ENCODE results near the gene UBXN4.

UBXN4 gene

GRCh38 chr2:135741043-135741394 is 636 bp upstream of the UBXN4 start:
- H3K4me3 Mint-ChIP-seq: no peak overlapping the region
- peaks cover 4% of the 10 kb centered on the region for H3K9me3 Mint-ChIP-seq
- no peak overlapping the region for H3K27ac Mint-ChIP-seq

GRCh38 chr2:135742325-135742757 is 686 bp downstream of the UBXN4 start:
- H3K36me3 Mint-ChIP-seq (ENCODE audit: low read depth): peaks cover 31% of the 10 kb centered on the region
- H3K27ac Mint-ChIP-seq: peak overlapping the region; percentile 99
- H3K4me1 Mint-ChIP-seq (ENCODE audit: low read depth): peaks cover 26% of the 10 kb centered on the region
- H3K27me3 Mint-ChIP-seq (ENCODE audit: low read depth): no peaks in the 10 kb centered on the region
- DNase-seq (ENCODE audit: low spot score): peak; percentile 43
- H3K4me3 Mint-ChIP-seq: peak overlapping the region; percentile 95
- peaks cover 4% of the 10 kb centered on the region for H3K9me3 Mint-ChIP-seq

More at GRCh38 chr2:135741043-135741394, 636 bp upstream of the UBXN4 start:
- DNase-seq (ENCODE audit: low spot score): no peak
- Mint-ChIP-seq H3K4me1 (ENCODE audit: low read depth) (peaks cover 17% of the 10 kb centered on the region), H3K27me3 (ENCODE audit: low read depth) (no peaks in the 10 kb centered on the region), H3K36me3 (ENCODE audit: low read depth) (peaks cover 21% of the 10 kb centered on the region)

GRCh38 chr2:135743860-135744259 is 2.2 kb downstream of the UBXN4 start:
- Mint-ChIP-seq H3K4me1 (ENCODE audit: low read depth) (peaks cover 26% of the 10 kb centered on the region), H3K4me3 (peak overlapping the region; percentile 70), H3K27ac (peak overlapping the region; percentile 36), H3K9me3 (peaks cover 4% of the 10 kb centered on the region), H3K36me3 (ENCODE audit: low read depth) (peaks cover 37% of the 10 kb centered on the region), H3K27me3 (ENCODE audit: low read depth) (no peaks in the 10 kb centered on the region)
- no peak for DNase-seq (ENCODE audit: low spot score)

GRCh38 chr2:135744760-135745314 is 3.2 kb downstream of the UBXN4 start:
- peak; percentile 21 for DNase-seq (ENCODE audit: low spot score)
- H3K9me3 Mint-ChIP-seq: peaks cover 4% of the 10 kb centered on the region
- H3K4me1 Mint-ChIP-seq (ENCODE audit: low read depth): peaks cover 30% of the 10 kb centered on the region
- H3K36me3 Mint-ChIP-seq (ENCODE audit: low read depth): peaks cover 45% of the 10 kb centered on the region
- no peaks in the 10 kb centered on the region for H3K27me3 Mint-ChIP-seq (ENCODE audit: low read depth)
- no peak overlapping the region for H3K27ac Mint-ChIP-seq
- peak overlapping the region; percentile 70 for H3K4me3 Mint-ChIP-seq

- H3K27me3 Mint-ChIP-seq (ENCODE audit: low read depth): no peaks in the 10 kb centered on the region
- H3K27ac Mint-ChIP-seq: no peak overlapping the region
- no peak overlapping the region for H3K4me3 Mint-ChIP-seq
- peaks cover 4% of the 10 kb centered on the region for H3K9me3 Mint-ChIP-seq
- peaks cover 30% of the 10 kb centered on the region for H3K4me1 Mint-ChIP-seq (ENCODE audit: low read depth)
- no peak for DNase-seq (ENCODE audit: low spot score)
- peaks cover 50% of the 10 kb centered on the region for H3K36me3 Mint-ChIP-seq (ENCODE audit: low read depth)
Measured at GRCh38 chr2:135745545-135745944, 3.9 kb downstream of the UBXN4 start.

- H3K36me3 Mint-ChIP-seq (ENCODE audit: low read depth): peaks cover 67% of the 10 kb centered on the region
- H3K27ac Mint-ChIP-seq: no peak overlapping the region
- no peaks in the 10 kb centered on the region for H3K27me3 Mint-ChIP-seq (ENCODE audit: low read depth)
- no peak overlapping the region for H3K4me3 Mint-ChIP-seq
- no peaks in the 10 kb centered on the region for H3K4me1 Mint-ChIP-seq (ENCODE audit: low read depth)
- DNase-seq (ENCODE audit: low spot score): no peak
- peaks cover 20% of the 10 kb centered on the region for H3K9me3 Mint-ChIP-seq
Measured at GRCh38 chr2:135755573-135755972, 13.9 kb downstream of the UBXN4 start.

- no peak for DNase-seq (ENCODE audit: low spot score)
- Mint-ChIP-seq H3K4me3 (no peak overlapping the region), H3K4me1 (ENCODE audit: low read depth) (no peaks in the 10 kb centered on the region)
Measured at GRCh38 chr2:135756692-135757091, 15.0 kb downstream of the UBXN4 start.

GRCh38 chr2:135762022-135762421 is 20.4 kb downstream of the UBXN4 start:
- Mint-ChIP-seq H3K4me3 (no peak overlapping the region), H3K4me1 (ENCODE audit: low read depth) (no peaks in the 10 kb centered on the region), H3K27me3 (ENCODE audit: low read depth) (no peaks in the 10 kb centered on the region), H3K27ac (no peak overlapping the region), H3K36me3 (ENCODE audit: low read depth) (peaks cover 58% of the 10 kb centered on the region), H3K9me3 (peaks cover 3% of the 10 kb centered on the region)
- DNase-seq (ENCODE audit: low spot score): no peak

More at GRCh38 chr2:135756692-135757091, 15.0 kb downstream of the UBXN4 start:
- peaks cover 20% of the 10 kb centered on the region for H3K9me3 Mint-ChIP-seq
- no peak overlapping the region for H3K27ac Mint-ChIP-seq
- peaks cover 73% of the 10 kb centered on the region for H3K36me3 Mint-ChIP-seq (ENCODE audit: low read depth)
- no peaks in the 10 kb centered on the region for H3K27me3 Mint-ChIP-seq (ENCODE audit: low read depth)

- H3K4me3 Mint-ChIP-seq: no peak overlapping the region
- no peaks in the 10 kb centered on the region for H3K4me1 Mint-ChIP-seq (ENCODE audit: low read depth)
- H3K27ac Mint-ChIP-seq: no peak overlapping the region
- no peaks in the 10 kb centered on the region for H3K27me3 Mint-ChIP-seq (ENCODE audit: low read depth)
- no peaks in the 10 kb centered on the region for H3K9me3 Mint-ChIP-seq
- H3K36me3 Mint-ChIP-seq (ENCODE audit: low read depth): peaks cover 56% of the 10 kb centered on the region
- DNase-seq (ENCODE audit: low spot score): no peak
Measured at GRCh38 chr2:135762530-135762929, 20.9 kb downstream of the UBXN4 start.

- H3K27ac Mint-ChIP-seq: no peak overlapping the region
- peaks cover 3% of the 10 kb centered on the region for H3K4me1 Mint-ChIP-seq (ENCODE audit: low read depth)
Measured at GRCh38 chr2:135768863-135769262, 27.2 kb downstream of the UBXN4 start.

GRCh38 chr2:135773319-135773718 is 31.7 kb downstream of the UBXN4 start:
- no peak overlapping the region for H3K4me3 Mint-ChIP-seq

More at GRCh38 chr2:135768863-135769262, 27.2 kb downstream of the UBXN4 start:
- H3K27me3 Mint-ChIP-seq (ENCODE audit: low read depth): no peaks in the 10 kb centered on the region
- DNase-seq (ENCODE audit: low spot score): no peak
- H3K4me3 Mint-ChIP-seq: no peak overlapping the region
- H3K36me3 Mint-ChIP-seq (ENCODE audit: low read depth): peaks cover 61% of the 10 kb centered on the region
- peaks cover 4% of the 10 kb centered on the region for H3K9me3 Mint-ChIP-seq

GRCh38 chr2:135773917-135774316 is 32.3 kb downstream of the UBXN4 start:
- peaks cover 4% of the 10 kb centered on the region for H3K9me3 Mint-ChIP-seq
- peaks cover 3% of the 10 kb centered on the region for H3K4me1 Mint-ChIP-seq (ENCODE audit: low read depth)
- H3K27ac Mint-ChIP-seq: no peak overlapping the region
- H3K36me3 Mint-ChIP-seq (ENCODE audit: low read depth): peaks cover 73% of the 10 kb centered on the region
- no peak overlapping the region for H3K4me3 Mint-ChIP-seq
- no peaks in the 10 kb centered on the region for H3K27me3 Mint-ChIP-seq (ENCODE audit: low read depth)
- DNase-seq (ENCODE audit: low spot score): no peak

More at GRCh38 chr2:135773319-135773718, 31.7 kb downstream of the UBXN4 start:
- no peak for DNase-seq (ENCODE audit: low spot score)
- Mint-ChIP-seq H3K36me3 (ENCODE audit: low read depth) (peaks cover 71% of the 10 kb centered on the region), H3K27ac (no peak overlapping the region), H3K9me3 (peaks cover 4% of the 10 kb centered on the region), H3K4me1 (ENCODE audit: low read depth) (peaks cover 3% of the 10 kb centered on the region), H3K27me3 (ENCODE audit: low read depth) (no peaks in the 10 kb centered on the region)

GRCh38 chr2:135775420-135775819 is 33.8 kb downstream of the UBXN4 start:
- H3K36me3 Mint-ChIP-seq (ENCODE audit: low read depth): peaks cover 66% of the 10 kb centered on the region
- DNase-seq (ENCODE audit: low spot score): no peak
- H3K27me3 Mint-ChIP-seq (ENCODE audit: low read depth): no peaks in the 10 kb centered on the region
- peaks cover 3% of the 10 kb centered on the region for H3K4me1 Mint-ChIP-seq (ENCODE audit: low read depth)
- no peak overlapping the region for H3K27ac Mint-ChIP-seq
- peaks cover 4% of the 10 kb centered on the region for H3K9me3 Mint-ChIP-seq
- no peak overlapping the region for H3K4me3 Mint-ChIP-seq

GRCh38 chr2:135776367-135776766 is 34.7 kb downstream of the UBXN4 start:
- Mint-ChIP-seq H3K36me3 (ENCODE audit: low read depth) (peaks cover 68% of the 10 kb centered on the region), H3K27me3 (ENCODE audit: low read depth) (no peaks in the 10 kb centered on the region), H3K9me3 (peaks cover 4% of the 10 kb centered on the region), H3K4me1 (ENCODE audit: low read depth) (peaks cover 3% of the 10 kb centered on the region), H3K27ac (no peak overlapping the region), H3K4me3 (no peak overlapping the region)
- no peak for DNase-seq (ENCODE audit: low spot score)

- Mint-ChIP-seq H3K4me3 (no peak overlapping the region), H3K4me1 (ENCODE audit: low read depth) (peaks cover 2% of the 10 kb centered on the region), H3K36me3 (ENCODE audit: low read depth) (peaks cover 66% of the 10 kb centered on the region), H3K27ac (no peak overlapping the region), H3K27me3 (ENCODE audit: low read depth) (no peaks in the 10 kb centered on the region), H3K9me3 (no peaks in the 10 kb centered on the region)
- no peak for DNase-seq (ENCODE audit: low spot score)
Measured at GRCh38 chr2:135782231-135782630, 40.6 kb downstream of the UBXN4 start.

All from T-helper 2 cell treated with Interferon-gamma antibody and Interleukin-4, amounts not matched to agents 5 μg/mL and 100 μg/mL, for 36 hours (primary cell).